ENCODE data around the gene HES7.

- TF ChIP-seq POLR2A (IDR thresholded peaks at IDR 0.05) (no peak), CTCF (IDR thresholded peaks at IDR 0.05) (no peak)
Observed at GRCh38 chr17:8100763-8101162, 23.1 kb downstream of the HES7 start.
